ENCODE results near the gene AMOTL2.

DNA sequence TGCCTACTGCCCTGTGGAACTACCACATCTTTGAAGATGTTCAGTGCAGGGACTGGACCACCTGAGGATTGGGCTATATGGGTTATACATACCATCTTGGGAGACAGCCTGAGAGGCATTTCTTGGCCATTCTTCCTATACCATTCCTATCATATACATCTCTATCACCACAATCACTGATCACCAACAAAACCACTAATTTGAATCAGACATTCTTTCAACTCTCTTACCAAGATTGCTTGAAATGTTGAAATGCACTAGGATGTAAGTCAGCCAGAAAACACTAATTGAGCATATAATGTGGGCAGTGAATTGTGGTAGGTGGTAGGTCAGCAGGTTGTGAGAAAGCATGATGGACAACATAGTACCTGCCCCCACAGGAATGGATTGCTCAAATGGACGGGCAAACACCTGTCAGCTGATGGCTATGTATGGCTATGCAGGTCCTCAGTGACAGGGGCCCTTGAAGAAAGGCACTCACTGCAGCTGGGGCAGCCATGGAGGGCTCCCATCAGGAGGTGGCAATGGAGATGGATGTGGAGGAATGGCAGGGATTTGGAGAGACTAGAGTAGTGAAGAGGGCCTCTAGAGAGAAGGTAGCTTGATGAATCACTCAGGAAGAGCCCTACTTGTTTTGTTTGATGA, 49.1 kb downstream of the AMOTL2 start:
- TF ChIP-seq, protein P1, sequence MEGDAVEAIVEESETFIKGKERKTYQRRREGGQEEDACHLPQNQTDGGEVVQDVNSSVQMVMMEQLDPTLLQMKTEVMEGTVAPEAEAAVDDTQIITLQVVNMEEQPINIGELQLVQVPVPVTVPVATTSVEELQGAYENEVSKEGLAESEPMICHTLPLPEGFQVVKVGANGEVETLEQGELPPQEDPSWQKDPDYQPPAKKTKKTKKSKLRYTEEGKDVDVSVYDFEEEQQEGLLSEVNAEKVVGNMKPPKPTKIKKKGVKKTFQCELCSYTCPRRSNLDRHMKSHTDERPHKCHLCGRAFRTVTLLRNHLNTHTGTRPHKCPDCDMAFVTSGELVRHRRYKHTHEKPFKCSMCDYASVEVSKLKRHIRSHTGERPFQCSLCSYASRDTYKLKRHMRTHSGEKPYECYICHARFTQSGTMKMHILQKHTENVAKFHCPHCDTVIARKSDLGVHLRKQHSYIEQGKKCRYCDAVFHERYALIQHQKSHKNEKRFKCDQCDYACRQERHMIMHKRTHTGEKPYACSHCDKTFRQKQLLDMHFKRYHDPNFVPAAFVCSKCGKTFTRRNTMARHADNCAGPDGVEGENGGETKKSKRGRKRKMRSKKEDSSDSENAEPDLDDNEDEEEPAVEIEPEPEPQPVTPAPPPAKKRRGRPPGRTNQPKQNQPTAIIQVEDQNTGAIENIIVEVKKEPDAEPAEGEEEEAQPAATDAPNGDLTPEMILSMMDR (IDR thresholded peaks at IDR 0.05), result no peak
- TF ChIP-seq POLR2A (IDR thresholded peaks at IDR 0.05), result no peak

Data from esophagus squamous epithelium (tissue), 4 donors.